HEK293T (cell line): ENCODE measurements around the gene NBEA.

ENCODE experiments used
- CTCF ChIA-PET: fragments of 350-600 bp; formaldehyde crosslinking; extraction: SDS; loops from one replicate; lab custom pipeline; 2021; ENCODE audit warnings: antibody characterized with exemption, inconsistent platforms; lab: Yijun Ruan, JAX
- POLR2A ChIA-PET: fragments of 350-600 bp; formaldehyde crosslinking; extraction: SDS; loops from one replicate; lab custom pipeline; 2020; ENCODE audit warnings: antibody characterized with exemption, inconsistent platforms; lab: Yijun Ruan, JAX
- DNase-seq: peaks from one replicate; pipeline ENCODE4 v3.0.0; 2012; ENCODE audit warnings: mixed read lengths; ENCODE audit errors: extremely low spot score
- ARNT ChIP-seq: fragments of 450-650 bp; IDR thresholded peaks from 2 replicates; pipeline ENCODE4 v1.6.1; 2017; ENCODE audit warnings: mild to moderate bottlenecking
- BHLHE40 ChIP-seq: fragments of 450-650 bp; IDR thresholded peaks from 2 replicates; pipeline ENCODE4 v1.6.1; 2016; ENCODE audit warnings: mild to moderate bottlenecking, moderate library complexity, borderline replicate concordance
- CTBP1 ChIP-seq: fragments of 450-650 bp; IDR thresholded peaks from 2 replicates; pipeline ENCODE4 v1.6.1; 2016; ENCODE audit warnings: borderline replicate concordance
- ELF4 ChIP-seq: fragments of 450-650 bp; IDR thresholded peaks from 2 replicates; pipeline ENCODE4 v1.6.1; 2017; ENCODE audit warnings: antibody characterized with exemption
- FOXA1 ChIP-seq: fragments of 450-650 bp; IDR thresholded peaks from 2 replicates; pipeline ENCODE4 v1.6.1; 2016; ENCODE audit warnings: mild to moderate bottlenecking
- FOXK2 ChIP-seq: fragments of 450-650 bp; IDR thresholded peaks from 2 replicates; pipeline ENCODE4 v1.6.1; 2016; ENCODE audit warnings: mild to moderate bottlenecking
- FOXM1 ChIP-seq: fragments of 450-650 bp; IDR thresholded peaks from 2 replicates; pipeline ENCODE4 v1.6.1; 2017; ENCODE audit warnings: mild to moderate bottlenecking, borderline replicate concordance
- HDGF ChIP-seq: fragments of 450-650 bp; IDR thresholded peaks from 2 replicates; pipeline ENCODE4 v1.6.1; 2017; ENCODE audit warnings: antibody characterized with exemption, borderline replicate concordance
- L3MBTL2 ChIP-seq: fragments of 450-650 bp; conservative IDR thresholded peaks from 2 replicates; pipeline ENCODE4 v1.6.1; 2016; ENCODE audit warnings: mild to moderate bottlenecking
- LEF1 ChIP-seq: fragments of 450-650 bp; IDR thresholded peaks from 2 replicates; pipeline ENCODE4 v1.6.1; 2017; ENCODE audit warnings: mild to moderate bottlenecking, borderline replicate concordance
- NFRKB ChIP-seq: fragments of 450-650 bp; IDR thresholded peaks from 2 replicates; pipeline ENCODE4 v1.6.1; 2016; ENCODE audit warnings: mild to moderate bottlenecking, moderate library complexity
- PKNOX1 ChIP-seq: fragments of 450-650 bp; IDR thresholded peaks from 2 replicates; pipeline ENCODE4 v1.6.1; 2016
- SP1 ChIP-seq: fragments of 450-650 bp; IDR thresholded peaks from 2 replicates; pipeline ENCODE4 v1.6.1; 2017
- SUZ12 ChIP-seq: fragments of 450-650 bp; IDR thresholded peaks from 2 replicates; pipeline ENCODE4 v1.6.1; 2016; ENCODE audit warnings: mild to moderate bottlenecking
- TARDBP ChIP-seq: fragments of 450-650 bp; IDR thresholded peaks from 2 replicates; pipeline ENCODE4 v1.6.1; 2016
- ZNF384 ChIP-seq: fragments of 450-650 bp; IDR thresholded peaks from 2 replicates; pipeline ENCODE4 v1.6.1; 2016

The NBEA gene

GRCh38 chr13:35567406-35567980 lies 625.4 kb downstream of the NBEA start:
- TF ChIP-seq LEF1 (no peak), TARDBP (no peak), ARNT (no peak), NFRKB (no peak), ELF4 (no peak), SUZ12 (no peak), FOXK2 (no peak), ZNF384 (no peak), SP1 (no peak), FOXA1 (no peak), PKNOX1 (no peak)
- POLR2A ChIA-PET, result no interaction called here
- DNase-seq, result no peak
- CTCF ChIA-PET, result no interaction called here

GRCh38 chr13:35573639-35574038 lies 631.6 kb downstream of the NBEA start:
- POLR2A ChIA-PET, result no interaction called here
- TF ChIP-seq NFRKB (no peak), ELF4 (no peak)
- DNase-seq, result no peak
- CTCF ChIA-PET, result no interaction called here

GRCh38 chr13:35592457-35592856 lies 650.4 kb downstream of the NBEA start:
- no peak for TF ChIP-seq FOXM1
- no peak for TF ChIP-seq TARDBP
- TF ChIP-seq ELF4, result no peak
- TF ChIP-seq PKNOX1, result no peak
- no peak for TF ChIP-seq ZNF384
- no peak for TF ChIP-seq LEF1
- TF ChIP-seq FOXA1, result no peak
- TF ChIP-seq ARNT, result no peak
- DNase-seq, result no peak
- ChIA-PET CTCF (no interaction called here), POLR2A (no interaction called here)

GRCh38 chr13:35593651-35594050 lies 651.6 kb downstream of the NBEA start:
- no peak for DNase-seq
- ChIA-PET CTCF (no interaction called here), POLR2A (no interaction called here)
- TF ChIP-seq L3MBTL2 (no peak), ARNT (no peak), LEF1 (no peak), SP1 (no peak), SUZ12 (no peak), CTBP1 (no peak), BHLHE40 (no peak), FOXA1 (no peak), PKNOX1 (no peak), NFRKB (no peak), ELF4 (no peak), FOXK2 (no peak), TARDBP (no peak), HDGF (no peak), FOXM1 (no peak), ZNF384 (no peak)

GRCh38 chr13:35594096-35594495 lies 652.0 kb downstream of the NBEA start:
- ChIA-PET CTCF (interaction anchor here (0.8 kb wide), 1 partner anchor 37 kb away, joined by 5 read pairs; no protein-coding TSS in a partner anchor), POLR2A (no interaction called here)
- DNase-seq, result no peak
- TF ChIP-seq ARNT (no peak), PKNOX1 (no peak)

GRCh38 chr13:35595181-35595580 lies 653.1 kb downstream of the NBEA start:
- DNase-seq, result no peak
- ChIA-PET POLR2A (no interaction called here), CTCF (no interaction called here)

More at GRCh38 chr13:35595181-35595580, 653.1 kb downstream of the NBEA start:
- TF ChIP-seq SUZ12 (no peak), ZNF384 (no peak), ELF4 (no peak), HDGF (no peak), FOXM1 (no peak), NFRKB (no peak), L3MBTL2 (no peak), LEF1 (no peak), BHLHE40 (no peak)
